Measurements from ENCODE around the gene FAM131A. TPM values are rescaled to one million over a fixed set of nuclear protein-coding genes. Genes with fewer than 3 reads are reported as not detected.

FAM131A gene
- total RNA-seq, 1 donor from 2014 or later, result 19.7 TPM

DNA sequence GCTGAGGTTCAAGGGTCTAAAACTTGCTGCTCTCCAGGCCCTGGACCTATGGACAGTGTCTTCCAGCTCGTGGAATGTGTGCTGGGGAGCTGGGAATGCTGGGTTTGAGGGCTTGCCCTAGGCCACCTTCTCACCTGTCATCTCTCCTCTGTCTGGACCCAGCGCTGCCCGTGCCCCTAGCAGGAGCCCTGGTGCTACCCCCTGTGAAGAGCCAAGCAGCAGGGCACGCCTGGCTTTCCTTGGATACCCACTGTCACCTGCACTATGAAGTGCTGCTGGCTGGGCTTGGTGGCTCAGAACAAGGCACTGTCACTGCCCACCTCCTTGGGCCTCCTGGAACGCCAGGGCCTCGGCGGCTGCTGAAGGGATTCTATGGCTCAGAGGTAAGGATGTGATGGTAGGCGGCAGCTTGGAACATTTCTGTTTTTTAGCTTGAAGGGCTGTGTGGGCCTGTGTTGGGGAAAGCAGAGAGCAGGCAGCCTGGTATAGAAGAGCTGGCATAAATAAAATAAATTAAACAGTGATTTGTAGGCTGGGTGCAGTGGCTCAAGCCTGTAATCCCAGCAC lies 47.5 kb downstream of the FAM131A start:
- no peak for TF ChIP-seq CTCF (conservative IDR thresholded peaks at IDR 0.05)
- peaks cover 35% of the 10 kb centered on the region for H3K27me3 Mint-ChIP-seq (ENCODE audit: low read depth)

DNA sequence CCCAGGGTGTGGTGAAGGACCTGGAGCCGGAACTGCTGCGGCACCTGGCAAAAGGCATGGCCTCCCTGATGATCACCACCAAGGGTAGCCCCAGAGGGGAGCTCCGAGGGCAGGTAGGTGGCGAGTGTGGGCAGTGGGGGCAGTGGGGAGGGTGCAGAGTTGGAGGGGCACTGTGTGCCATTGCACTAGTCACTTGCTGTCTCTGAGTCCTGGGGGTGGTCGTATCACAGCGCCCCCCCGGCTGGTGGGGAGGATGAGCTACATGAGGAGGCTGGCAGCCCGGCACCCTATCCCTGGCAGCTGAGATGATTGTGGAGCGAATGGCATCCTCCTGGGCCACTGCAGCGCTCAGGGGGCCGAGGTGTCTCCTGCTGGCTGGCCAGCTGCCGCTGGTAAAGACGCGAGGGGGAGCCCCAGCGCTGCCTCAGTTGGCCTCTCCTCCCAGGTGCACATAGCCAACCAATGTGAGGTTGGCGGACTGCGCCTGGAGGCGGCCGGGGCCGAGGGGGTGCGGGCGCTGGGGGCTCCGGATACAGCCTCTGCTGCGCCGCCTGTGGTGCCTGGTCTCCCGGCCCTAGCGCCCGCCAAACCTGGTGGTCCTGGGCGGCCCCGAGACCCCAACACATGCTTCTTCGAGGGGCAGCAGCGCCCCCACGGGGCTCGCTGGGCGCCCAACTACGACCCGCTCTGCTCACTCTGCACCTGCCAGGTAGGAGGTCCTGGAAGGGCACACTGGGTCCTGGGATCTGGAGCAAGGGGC lies 48.8 kb downstream of the FAM131A start:
- H3K4me3 Mint-ChIP-seq, result no peak overlapping the region
- H3K27me3 Mint-ChIP-seq (ENCODE audit: low read depth), result peaks cover 30% of the 10 kb centered on the region
- no peak for TF ChIP-seq CTCF (conservative IDR thresholded peaks at IDR 0.05)
- no peaks in the 10 kb centered on the region for H3K9me3 Mint-ChIP-seq
- H3K27ac Mint-ChIP-seq (ENCODE audit: unreplicated experiment), result no peak overlapping the region
- H3K36me3 Mint-ChIP-seq (ENCODE audit: low read depth), result no peaks in the 10 kb centered on the region
- no peak for DNase-seq (ENCODE audit: low read depth, low spot score)
- no peaks in the 10 kb centered on the region for H3K4me1 Mint-ChIP-seq

More for the DNA sequence above, 47.5 kb downstream of the FAM131A start:
- Mint-ChIP-seq H3K27ac (ENCODE audit: unreplicated experiment) (no peak overlapping the region), H3K4me3 (no peak overlapping the region), H3K4me1 (no peaks in the 10 kb centered on the region), H3K36me3 (ENCODE audit: low read depth) (no peaks in the 10 kb centered on the region), H3K9me3 (no peaks in the 10 kb centered on the region)
- DNase-seq (ENCODE audit: low read depth, low spot score), result no peak

DNA sequence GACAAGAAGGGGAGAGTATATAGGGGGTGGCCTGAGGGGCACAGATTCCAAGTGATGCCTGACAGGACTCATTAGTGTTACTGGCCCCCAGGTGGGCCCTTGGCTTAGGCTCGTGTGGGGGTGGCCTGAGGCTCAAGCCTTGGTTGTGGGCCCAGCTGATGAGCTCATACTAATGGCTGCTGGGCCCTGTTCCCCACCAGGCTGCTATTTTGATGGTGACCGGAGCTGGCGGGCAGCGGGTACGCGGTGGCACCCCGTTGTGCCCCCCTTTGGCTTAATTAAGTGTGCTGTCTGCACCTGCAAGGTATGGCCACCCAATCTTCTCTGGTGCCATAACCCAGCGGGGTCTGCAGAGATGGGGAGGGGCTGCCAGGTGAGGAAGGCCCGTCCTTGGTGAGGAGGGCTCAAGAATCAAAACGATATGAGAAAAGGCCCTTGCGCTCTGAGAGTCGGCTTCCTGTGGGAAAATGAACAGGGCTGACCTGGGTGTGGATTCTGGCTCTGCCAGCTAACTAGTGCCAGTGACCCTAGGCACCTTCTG lies 49.8 kb downstream of the FAM131A start:
- Mint-ChIP-seq H3K4me1 (no peaks in the 10 kb centered on the region), H3K4me3 (no peak overlapping the region), H3K36me3 (ENCODE audit: low read depth) (no peaks in the 10 kb centered on the region), H3K9me3 (no peaks in the 10 kb centered on the region), H3K27ac (ENCODE audit: unreplicated experiment) (no peak overlapping the region), H3K27me3 (ENCODE audit: low read depth) (peaks cover 20% of the 10 kb centered on the region)
- no peak for DNase-seq (ENCODE audit: low read depth, low spot score)
- no peak for TF ChIP-seq CTCF (conservative IDR thresholded peaks at IDR 0.05)

DNA sequence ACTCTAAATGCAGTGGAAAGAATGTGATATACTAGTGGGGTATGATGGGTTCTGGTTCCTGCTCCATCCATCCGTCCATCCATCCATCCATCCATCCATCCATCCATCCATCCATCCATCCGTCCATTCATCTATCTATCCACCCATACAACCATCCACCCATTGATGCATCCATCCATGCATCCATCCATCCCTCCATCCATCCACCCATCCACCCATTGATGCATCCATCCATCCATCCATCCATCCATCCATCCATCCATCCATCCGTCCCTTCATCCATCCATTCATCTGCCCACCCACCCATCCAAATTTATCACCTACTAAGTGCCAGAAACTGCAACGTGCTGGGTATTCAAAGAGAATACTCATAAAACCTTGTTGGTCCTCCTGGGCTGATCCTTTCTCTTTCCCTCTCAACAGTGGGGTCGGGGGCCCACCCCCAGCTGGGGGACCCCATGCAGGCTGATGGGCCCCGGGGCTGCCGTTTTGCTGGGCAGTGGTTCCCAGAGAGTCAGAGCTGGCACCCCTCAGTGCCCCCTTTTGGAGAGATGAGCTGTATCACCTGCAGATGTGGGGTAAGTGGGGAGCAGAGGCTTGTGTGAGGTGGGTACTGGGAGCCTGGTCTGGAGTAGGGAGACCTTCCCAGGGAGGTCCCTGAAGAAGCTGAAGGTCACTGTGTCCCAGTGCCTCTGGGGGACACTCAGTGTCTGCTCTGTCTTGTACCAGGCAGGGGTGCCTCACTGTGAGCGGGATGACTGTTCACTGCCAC lies 51.0 kb downstream of the FAM131A start:
- Mint-ChIP-seq H3K27me3 (ENCODE audit: low read depth) (peaks cover 13% of the 10 kb centered on the region), H3K36me3 (ENCODE audit: low read depth) (no peaks in the 10 kb centered on the region), H3K9me3 (no peaks in the 10 kb centered on the region), H3K4me3 (no peak overlapping the region), H3K27ac (ENCODE audit: unreplicated experiment) (no peak overlapping the region), H3K4me1 (no peaks in the 10 kb centered on the region)
- no peak for TF ChIP-seq CTCF (conservative IDR thresholded peaks at IDR 0.05)
- DNase-seq (ENCODE audit: low read depth, low spot score), result no peak

DNA sequence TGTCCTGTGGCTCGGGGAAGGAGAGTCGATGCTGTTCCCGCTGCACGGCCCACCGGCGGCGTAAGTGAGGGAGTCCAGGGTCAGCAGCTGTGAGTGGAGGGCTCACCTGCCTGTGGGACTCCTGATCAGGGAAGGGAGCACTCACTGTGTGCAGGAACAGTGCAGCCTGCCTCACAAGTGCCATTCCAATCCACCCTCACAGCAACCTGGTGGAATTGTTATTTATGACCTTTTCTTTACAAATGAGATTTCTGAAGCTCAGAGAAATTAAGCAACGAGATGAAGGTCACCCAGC lies 51.5 kb downstream of the FAM131A start:
- no peak for TF ChIP-seq CTCF (conservative IDR thresholded peaks at IDR 0.05)
- H3K27me3 Mint-ChIP-seq (ENCODE audit: low read depth), result peaks cover 11% of the 10 kb centered on the region
- H3K4me3 Mint-ChIP-seq, result no peak overlapping the region
- H3K9me3 Mint-ChIP-seq, result no peaks in the 10 kb centered on the region
- DNase-seq (ENCODE audit: low read depth, low spot score), result no peak
- no peaks in the 10 kb centered on the region for H3K36me3 Mint-ChIP-seq (ENCODE audit: low read depth)
- no peak overlapping the region for H3K27ac Mint-ChIP-seq (ENCODE audit: unreplicated experiment)
- no peaks in the 10 kb centered on the region for H3K4me1 Mint-ChIP-seq
